K562 (cell line): ENCODE data around the gene LDB2. TPM values are rescaled to one million over a fixed set of nuclear protein-coding genes. Genes with fewer than 3 reads are reported as not detected.

ENCODE experiments used
- CBX5 ChIP-seq: IDR thresholded peaks from 2 replicates; pipeline ENCODE4 v1.6.1; 2014; ENCODE audit warnings: low read depth, borderline replicate concordance
- CLOCK ChIP-seq: fragments of 250-450 bp; sonication (Bioruptor Pico); IDR thresholded peaks from 2 replicates; pipeline ENCODE4 v1.4.0; 2020; ENCODE audit warnings: mild to moderate bottlenecking, moderate library complexity, borderline replicate concordance
- GTF2F1 ChIP-seq: IDR thresholded peaks from 2 replicates; pipeline ENCODE4 v1.6.1; 2011; ENCODE audit warnings: low read depth, low read length, improper control_type of control experiment
- HDAC1 ChIP-seq, 2 experiments: fragments of 450-650 bp; IDR thresholded peaks; 2 replicates each; pipeline ENCODE4 v1.6.1; 2016 to 2017; ENCODE audit warnings: inconsistent platforms in 1 of 2, mild to moderate bottlenecking in 1 of 2, moderate library complexity in 1 of 2
- HMG20B ChIP-seq: fragments of 250-450 bp; sonication (Bioruptor Pico); IDR thresholded peaks from 2 replicates; pipeline ENCODE4 v1.5.0; 2021; ENCODE audit warnings: mild to moderate bottlenecking
- MBD1 ChIP-seq: fragments of 250-450 bp; sonication (Bioruptor Pico); IDR thresholded peaks from 2 replicates; pipeline ENCODE4 v1.8.0; 2022; ENCODE audit warnings: inconsistent platforms
- PTTG1 ChIP-seq: fragments of 450-650 bp; IDR thresholded peaks from 2 replicates; pipeline ENCODE4 v1.6.1; 2016; ENCODE audit warnings: low read depth, mild to moderate bottlenecking, missing genetic modification characterization, missing compliant biosample characterization
- RBM39 ChIP-seq: fragments of 200-400 bp; formaldehyde crosslinking; optimal IDR thresholded peaks from 2 replicates; pipeline ENCODE3; 2018; ENCODE audit warnings: low read depth, low read length
- RFX1 ChIP-seq: fragments of 450-650 bp; IDR thresholded peaks from 2 replicates; pipeline ENCODE4 v1.6.1; 2016; ENCODE audit warnings: mild to moderate bottlenecking, moderate library complexity
- RHOXF2B ChIP-seq: fragments of 250-450 bp; sonication (Bioruptor Pico); conservative IDR thresholded peaks from 2 replicates; pipeline ENCODE4 v1.5.1; 2021
- SMAD3 ChIP-seq: fragments of 450-650 bp; formaldehyde crosslinking; conservative IDR thresholded peaks from 2 replicates; pipeline ENCODE4 v1.4.0; 2020; ENCODE audit warnings: mild to moderate bottlenecking
- TCF7L2 ChIP-seq: fragments of 150-350 bp; IDR thresholded peaks from 2 replicates; pipeline ENCODE4 v1.6.1; 2016; ENCODE audit warnings: low read depth, mild to moderate bottlenecking, low read length, moderate library complexity
- TEAD4 ChIP-seq, 2 experiments: sonication (generic) in 1 of 2; formaldehyde crosslinking in 1 of 2; IDR thresholded peaks; 2 replicates each; pipeline versions ENCODE4 v1.6.1 to v1.8.0; 2012 to 2022; ENCODE audit warnings: borderline replicate concordance in 1 of 2, inconsistent platforms in 1 of 2, low read length in 1 of 2, mild to moderate bottlenecking in 1 of 2, missing genetic modification reagents in 1 of 2
- TSC22D4 ChIP-seq: fragments of 450-650 bp; IDR thresholded peaks from 2 replicates; pipeline ENCODE4 v1.6.1; 2016; ENCODE audit warnings: missing genetic modification characterization, missing biosample characterization, control low read depth
- ZEB2 ChIP-seq: fragments of 450-650 bp; IDR thresholded peaks from 2 replicates; pipeline ENCODE4 v1.6.1; 2016
- ZFP30 ChIP-seq: fragments of 250-450 bp; sonication (Bioruptor Pico); IDR thresholded peaks from 2 replicates; pipeline ENCODE4 v1.8.0; 2022; ENCODE audit warnings: moderate library complexity, mild to moderate bottlenecking, inconsistent platforms, borderline replicate concordance
- ZFPM2 ChIP-seq: fragments of 250-450 bp; sonication (Bioruptor Pico); IDR thresholded peaks from 2 replicates; pipeline ENCODE4 v1.5.1; 2022; ENCODE audit warnings: mild to moderate bottlenecking
- ZKSCAN8 ChIP-seq: fragments of 200-800 bp; sonication (Bioruptor generic); IDR thresholded peaks from 2 replicates; pipeline ENCODE4 v1.6.1; 2016; ENCODE audit warnings: missing genetic modification characterization, missing compliant biosample characterization
- ZNF316 ChIP-seq: fragments of 450-650 bp; IDR thresholded peaks from 2 replicates; pipeline ENCODE4 v1.6.1; 2016
- polyA plus RNA-seq, 8 experiments: library from polyadenylated mRNA; depleted of rRNA in 4 of 8; stranded (reverse) in 5 of 8; unstranded in 3 of 8; fragments of >200 nt; fragmentation: Nextera tagmentation in 2 of 8; fragmentation: Illumina TruSeq in 1 of 8; extraction: Ambion mirVana in 2 of 8; extraction: Trizol in 1 of 8; gene quantifications; 2 replicates each; pipeline versions ENCODE4 v1.2.1 to v1.2.3, GENCODE V29; 2011 to 2014; ENCODE audit warnings: inconsistent platforms in 1 of 8, missing spikeins in 1 of 8
- total RNA-seq, 7 experiments: library from RNA; depleted of rRNA in 6 of 7; stranded (reverse); fragments of >200 nt in 6 of 7; fragmentation: Illumina TruSeq in 2 of 7; extraction: Trizol in 2 of 7; gene quantifications; 2 replicates each; pipeline versions ENCODE4 v1.2.1 to v1.2.3, GENCODE V29; 2011 to 2021; ENCODE audit warnings: low replicate concordance in 1 of 7

The LDB2 gene
- total and polyA plus RNA-seq, 9 of the 15 experiments (the other 6 are each of a cell fraction or from before 2014, with no cell fraction given): 0.10 to 0.20 TPM; not detected in 7

- TF ChIP-seq MBD1 (CRISPR knock-in tag) (no peak), CLOCK (no peak), TEAD4 (IDR thresholded peaks at IDR 0.05; ENCODE audit: low read length) (no peak), TEAD4 (CRISPR knock-in tag; IDR thresholded peaks at IDR 0.05; ENCODE audit: borderline replicate concordance) (no peak), HDAC1 (IDR thresholded peaks at IDR 0.05) (no peak), ZFP30 (CRISPR knock-in tag) (no peak), ZEB2 (no peak), ZKSCAN8 (CRISPR knock-in tag) (no peak), PTTG1 (no peak), ZNF316 (no peak), ZFPM2 (CRISPR knock-in tag) (no peak), GTF2F1 (no peak), RBM39 (no peak), RFX1 (no peak), TSC22D4 (tag) (no peak), HMG20B (no peak), SMAD3 (CRISPR knock-in tag) (no peak), CBX5 (0 out of 2 replicates have a peak, but pooled peaks have one; percentile 47), RHOXF2B (CRISPR knock-in tag) (no peak), TCF7L2 (no peak)
These were observed 389.5 kb downstream of the LDB2 start (continued) for GRCh38 chr4:16508968-16509367.
